ENCODE measurements around the gene RAB6B.

The RAB6B gene

DNA sequence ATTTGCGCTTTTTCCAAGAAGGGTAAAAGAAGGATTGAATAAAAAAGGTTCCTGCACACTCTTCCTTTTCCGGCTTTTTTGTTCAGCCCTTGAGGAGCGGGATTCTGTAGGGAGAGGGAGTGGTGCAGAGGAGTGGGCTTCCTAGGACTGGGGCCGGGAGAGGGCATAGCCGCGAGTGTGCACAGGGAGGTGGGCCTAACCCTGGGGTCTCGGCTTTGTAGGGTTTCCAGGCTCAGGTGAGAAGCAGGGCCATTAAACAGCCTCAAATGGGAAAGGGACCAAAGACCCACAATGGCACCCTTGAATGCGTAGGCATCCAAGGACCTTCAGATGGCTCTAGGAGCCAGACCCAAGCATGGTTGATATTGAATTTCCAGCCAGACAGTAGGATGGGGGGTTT lies 35.4 kb upstream of the RAB6B start:
- no peak for DNase-seq

DNA sequence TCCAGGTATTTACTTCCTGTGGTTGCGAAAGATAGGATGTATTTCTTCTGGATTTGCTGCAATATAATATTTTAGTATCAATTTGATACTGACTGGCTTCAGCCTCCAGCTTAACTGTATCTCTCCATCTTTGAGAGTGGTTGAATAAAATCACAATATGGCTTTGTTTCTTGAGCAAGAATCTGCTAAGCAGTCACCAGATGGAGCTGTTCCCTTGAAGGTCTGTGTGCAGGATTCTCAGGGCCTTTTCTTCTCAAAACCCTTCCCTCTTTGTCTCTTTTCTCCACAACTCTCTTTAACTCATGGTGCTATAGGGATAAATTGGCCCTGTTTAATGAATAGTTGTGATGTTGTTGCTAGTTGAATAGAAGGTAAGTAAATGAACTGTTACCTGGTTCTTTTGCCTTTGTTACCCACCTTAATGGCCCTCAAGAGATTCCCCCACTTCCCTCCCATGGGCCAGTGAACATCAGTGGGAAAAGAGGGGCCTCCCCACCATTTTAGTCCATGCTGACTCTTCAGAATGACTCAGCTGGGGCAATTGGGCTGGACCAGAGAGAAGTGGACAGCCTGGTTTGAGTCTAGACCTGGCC lies 34.8 kb upstream of the RAB6B start:
- DNase-seq = peak in 6 of 58 donors; percentile 9 to 28 (median 26)

DNA sequence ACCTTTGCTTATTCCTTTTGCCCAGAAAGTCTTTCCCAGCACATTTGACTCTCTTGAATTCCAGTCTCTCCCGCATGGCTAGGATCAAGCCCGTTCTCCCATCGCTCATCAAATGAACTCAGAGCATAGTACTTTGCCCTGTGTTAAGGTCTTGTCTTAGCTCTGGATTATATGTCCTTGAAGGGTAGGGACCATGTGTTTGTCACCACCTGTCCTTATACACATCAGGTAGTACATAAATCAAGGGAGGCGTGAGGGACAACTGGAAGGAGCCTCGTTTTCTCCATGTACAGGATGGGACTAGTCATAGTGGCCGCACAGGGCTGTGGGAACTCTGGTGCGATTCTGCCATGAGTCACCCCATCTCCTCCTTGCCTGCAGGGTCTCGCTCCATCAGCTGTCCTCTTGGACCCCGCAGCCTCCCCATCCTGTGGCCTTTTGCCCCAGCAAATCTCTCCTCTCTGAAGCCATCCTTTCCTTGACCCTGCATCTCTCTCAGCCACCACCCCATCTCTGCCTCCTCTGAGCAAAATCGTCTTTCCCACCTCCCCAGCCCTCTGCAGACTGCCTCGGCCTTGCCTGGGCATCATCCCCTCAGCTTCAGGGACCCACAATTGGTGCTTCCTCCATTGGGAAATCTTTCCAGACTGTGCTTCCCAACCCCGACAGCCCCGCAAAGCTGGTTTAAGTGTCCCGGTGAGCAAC lies 33.4 kb upstream of the RAB6B start:
- DNase-seq = no peak

DNA sequence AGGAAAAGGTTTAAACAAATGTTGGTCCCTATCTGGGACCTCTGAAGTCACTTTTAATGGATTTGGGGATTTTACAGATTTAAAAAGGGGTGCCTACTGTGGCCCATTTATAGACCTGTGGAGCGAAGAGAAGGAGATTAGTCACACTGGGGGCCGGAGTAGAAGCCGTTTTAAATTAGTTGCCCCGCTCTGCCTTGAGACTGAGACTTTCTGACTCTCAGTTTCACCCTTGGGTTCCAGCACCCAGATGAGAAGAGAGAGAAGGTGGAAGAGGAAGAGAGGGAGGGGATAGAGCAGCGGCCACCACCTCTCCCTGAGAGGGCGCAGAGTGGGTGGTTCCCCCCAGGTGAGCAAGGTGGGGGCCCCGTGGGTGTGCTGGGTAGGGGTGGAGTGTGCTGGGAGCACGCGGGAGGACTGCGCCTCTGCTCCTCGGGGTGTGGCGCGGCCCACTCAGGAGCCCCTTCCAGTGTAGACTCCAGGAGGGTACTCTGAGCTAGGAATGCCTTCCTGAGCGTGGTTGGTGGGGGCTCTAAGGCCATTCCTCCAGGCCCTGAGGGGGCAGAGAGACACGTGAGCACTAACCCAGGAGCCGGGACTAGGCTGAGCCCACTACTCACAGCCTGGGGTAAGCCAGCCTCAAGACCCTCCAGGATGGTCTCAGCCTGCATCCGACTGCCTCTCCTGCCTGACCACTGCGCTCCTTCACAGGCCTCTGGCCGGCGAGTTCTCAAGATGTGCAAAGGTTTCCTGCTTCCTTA lies 32.6 kb upstream of the RAB6B start:
- DNase-seq = no peak

DNA sequence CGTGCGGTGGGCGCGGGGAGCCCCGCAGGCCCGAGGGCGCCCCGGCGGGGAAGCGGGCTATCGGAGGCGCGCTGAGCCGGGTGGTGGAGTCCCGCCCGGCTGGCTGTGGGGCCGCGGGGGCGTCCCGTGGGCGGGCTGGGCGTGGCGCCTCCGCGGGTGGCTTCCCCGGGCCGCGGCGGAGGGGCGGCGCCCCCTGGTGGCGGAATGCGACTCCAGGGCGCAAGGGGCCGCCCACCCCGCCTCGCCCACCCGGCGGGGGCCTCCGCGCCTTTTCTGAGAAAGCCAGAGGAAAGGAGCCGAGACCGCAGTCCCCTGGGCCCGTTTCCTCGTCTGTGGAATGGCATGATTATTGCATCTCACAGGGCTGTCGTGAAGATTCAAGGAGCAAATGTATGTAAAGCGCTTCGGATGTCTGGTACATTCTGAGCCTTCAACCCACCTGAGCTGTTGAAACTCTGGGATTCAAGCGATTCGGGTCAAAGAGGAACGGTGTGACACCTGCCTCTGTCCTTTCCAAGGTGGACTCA lies 31.9 kb upstream of the RAB6B start:
- peak in 18 of 58 donors; percentile 13 to 65 (median 33) for DNase-seq

DNA sequence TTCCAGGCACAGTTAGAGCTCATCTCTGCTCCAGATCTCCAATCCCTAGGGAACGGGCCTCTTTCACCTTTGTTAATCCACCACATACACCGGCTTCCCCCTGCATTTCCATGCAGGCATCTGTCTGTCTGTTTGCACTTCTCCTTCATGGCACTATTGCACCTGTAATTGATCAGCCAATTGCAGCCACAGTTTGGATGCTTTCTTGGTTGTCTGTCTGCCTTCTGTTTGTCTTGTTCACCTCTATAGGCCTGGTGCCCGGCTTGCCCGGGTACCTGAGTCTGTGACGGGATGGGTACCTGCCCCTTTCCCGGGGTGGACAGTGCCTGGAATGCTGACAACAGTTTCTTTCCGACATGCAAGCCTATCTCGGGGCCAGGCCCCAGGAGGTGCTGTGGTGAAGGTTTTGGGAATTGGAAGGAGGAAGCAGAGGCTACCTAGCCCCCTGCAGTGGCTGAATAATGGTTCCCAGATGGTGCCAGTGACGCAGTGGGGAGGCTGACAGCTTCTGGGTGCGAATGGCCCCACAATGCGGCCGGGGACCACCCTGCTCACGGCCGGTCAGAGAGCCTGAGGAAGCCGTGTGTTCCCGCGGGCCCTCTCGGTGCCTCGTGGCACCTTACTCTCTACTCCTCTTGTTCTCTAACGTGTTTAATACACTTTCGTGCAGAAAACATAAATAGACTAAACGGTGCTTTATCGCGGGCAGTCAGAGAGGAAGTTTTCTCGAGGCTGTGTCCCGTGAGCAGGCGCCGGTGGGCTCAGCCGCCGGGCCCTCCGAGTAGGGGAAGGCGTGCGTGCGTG lies 31.3 kb upstream of the RAB6B start:
- DNase-seq = peak in 1 of 58 donors; percentile 15

DNA sequence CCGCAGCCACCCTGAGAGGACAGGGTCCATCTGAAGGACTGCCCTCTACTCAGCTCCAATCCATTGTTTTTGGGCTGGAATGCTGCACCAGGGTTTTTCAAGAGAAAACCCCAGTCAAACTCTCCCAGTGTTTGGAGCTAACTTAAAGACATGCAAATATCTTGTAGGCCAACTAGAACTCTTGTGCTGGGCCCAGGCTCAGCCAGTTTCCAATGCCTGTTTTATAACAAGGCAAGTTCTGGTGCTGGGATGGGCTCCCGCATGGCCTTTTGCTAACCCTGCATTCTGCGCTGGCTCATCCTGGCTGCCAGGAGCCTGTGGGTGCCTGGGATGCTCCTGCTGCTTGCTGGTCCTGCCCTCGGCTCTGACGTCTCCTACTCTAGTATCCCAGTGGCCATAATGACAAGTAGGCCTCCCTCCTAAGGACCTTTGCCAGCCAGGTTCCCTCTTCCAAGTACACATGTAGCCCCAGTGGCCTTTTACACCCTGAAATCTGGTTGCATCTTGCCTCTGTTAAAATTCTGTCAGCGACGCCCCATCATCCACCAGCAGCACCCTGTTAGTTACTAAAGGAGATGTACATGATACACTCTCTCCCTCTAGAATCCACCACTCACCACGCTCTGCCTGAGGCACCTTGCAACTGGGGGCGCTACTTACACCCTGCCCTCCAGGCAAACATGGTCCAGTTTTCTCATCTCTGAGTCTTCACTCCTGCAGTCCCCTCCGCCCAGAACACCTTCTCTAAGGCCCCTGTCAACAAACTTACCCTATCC lies 30.5 kb upstream of the RAB6B start:
- no peak for DNase-seq

DNA sequence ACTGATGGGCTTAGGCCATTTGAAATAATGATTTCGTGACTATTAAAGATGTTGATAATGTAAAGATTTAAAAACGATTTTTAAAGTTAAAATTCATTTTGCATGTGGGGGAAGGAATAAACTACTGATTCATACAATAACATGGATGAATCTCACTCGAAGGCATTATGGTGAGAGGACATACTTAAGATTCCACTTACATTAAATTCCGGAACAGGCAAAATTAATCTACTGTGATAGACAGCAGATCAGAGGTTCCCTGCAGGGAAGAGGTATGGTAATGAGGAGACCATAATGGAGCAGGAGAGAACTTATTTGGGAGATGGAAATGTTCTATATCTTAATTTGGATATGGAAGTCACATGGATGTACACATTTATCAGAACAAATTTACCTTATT lies 28.4 kb upstream of the RAB6B start:
- no peak for DNase-seq

DNA sequence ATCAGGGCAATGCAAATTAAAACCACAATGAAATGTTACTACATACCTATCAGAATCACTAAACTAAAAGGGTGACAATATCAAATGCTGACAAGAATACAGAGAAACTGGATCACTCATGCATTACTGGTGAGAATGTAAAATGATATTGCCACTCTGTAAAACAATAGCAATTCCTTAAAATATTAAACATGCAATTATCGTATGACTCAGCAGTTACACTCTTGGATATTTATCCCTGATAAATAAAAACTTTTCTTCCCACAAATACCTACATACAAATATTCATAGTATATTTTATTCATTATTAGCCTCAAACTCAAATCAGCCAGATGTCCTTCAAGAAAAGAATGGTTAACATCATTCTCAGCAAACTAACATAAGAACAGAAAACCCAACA lies 25.9 kb upstream of the RAB6B start:
- no peak for DNase-seq

DNA sequence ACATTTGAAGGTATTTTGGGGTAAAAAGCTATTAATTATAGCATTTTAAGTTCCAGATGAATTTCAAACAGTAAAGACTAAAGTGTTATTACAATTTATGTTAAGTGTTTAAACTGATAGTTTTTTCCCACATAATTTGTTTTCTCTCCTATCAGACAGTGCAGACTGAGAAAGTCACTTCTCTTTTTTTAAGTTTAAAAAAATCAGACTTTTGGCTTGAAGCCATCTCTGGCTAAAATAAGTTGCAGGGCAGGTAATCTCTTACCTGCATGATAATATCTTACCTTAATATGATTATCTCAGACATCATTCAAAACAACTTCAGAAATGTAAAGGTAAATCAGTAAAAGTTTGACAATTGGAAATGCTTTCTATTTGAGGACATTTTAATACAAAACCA lies 21.5 kb upstream of the RAB6B start:
- no peak for DNase-seq

DNA sequence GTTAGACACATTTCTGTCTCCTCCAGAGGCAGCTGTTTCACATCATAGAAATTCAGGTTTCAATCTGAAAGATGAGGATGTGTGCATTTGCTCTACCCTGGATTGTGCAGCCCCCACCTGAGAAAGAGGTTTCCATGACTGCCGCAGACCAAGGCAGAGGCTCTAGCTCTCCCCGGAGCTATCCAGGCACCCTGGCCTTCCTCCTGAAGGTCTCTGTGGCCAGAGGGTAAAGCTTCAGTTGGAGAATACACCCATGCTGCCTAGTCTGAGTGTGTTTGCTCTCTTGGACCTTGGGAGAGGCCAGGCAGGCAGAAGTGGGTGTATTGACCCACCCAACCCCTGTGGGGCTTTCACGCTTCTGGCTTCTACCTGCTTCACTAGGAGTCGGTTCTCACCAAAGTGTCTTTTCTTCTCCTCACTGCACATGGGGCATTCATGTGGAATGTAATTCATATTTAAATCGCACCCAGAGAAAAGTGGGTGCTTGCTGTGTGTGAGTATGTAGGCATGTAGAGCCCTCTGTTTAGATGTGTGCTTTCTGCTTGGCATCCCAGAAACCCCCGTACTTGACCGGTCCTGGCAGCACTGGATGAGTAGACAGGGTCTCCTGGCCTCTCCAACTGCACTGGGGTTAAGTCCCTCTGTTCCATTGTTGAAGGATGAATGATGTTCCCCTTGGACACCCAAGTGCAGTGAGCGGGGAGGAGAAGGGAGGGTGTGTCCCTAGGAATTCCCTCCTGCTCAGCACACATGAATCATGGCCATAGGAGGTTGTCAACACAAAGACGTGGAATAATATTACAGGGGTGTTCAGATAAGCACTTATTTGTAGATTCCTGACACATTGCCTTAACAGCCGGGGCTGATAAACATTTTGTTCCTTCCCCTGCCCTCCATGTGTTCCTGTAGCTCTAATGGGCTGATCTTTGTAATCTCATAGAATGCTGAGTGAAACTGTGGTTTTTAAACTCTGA lies 20.3 kb upstream of the RAB6B start:
- no peak for DNase-seq

DNA sequence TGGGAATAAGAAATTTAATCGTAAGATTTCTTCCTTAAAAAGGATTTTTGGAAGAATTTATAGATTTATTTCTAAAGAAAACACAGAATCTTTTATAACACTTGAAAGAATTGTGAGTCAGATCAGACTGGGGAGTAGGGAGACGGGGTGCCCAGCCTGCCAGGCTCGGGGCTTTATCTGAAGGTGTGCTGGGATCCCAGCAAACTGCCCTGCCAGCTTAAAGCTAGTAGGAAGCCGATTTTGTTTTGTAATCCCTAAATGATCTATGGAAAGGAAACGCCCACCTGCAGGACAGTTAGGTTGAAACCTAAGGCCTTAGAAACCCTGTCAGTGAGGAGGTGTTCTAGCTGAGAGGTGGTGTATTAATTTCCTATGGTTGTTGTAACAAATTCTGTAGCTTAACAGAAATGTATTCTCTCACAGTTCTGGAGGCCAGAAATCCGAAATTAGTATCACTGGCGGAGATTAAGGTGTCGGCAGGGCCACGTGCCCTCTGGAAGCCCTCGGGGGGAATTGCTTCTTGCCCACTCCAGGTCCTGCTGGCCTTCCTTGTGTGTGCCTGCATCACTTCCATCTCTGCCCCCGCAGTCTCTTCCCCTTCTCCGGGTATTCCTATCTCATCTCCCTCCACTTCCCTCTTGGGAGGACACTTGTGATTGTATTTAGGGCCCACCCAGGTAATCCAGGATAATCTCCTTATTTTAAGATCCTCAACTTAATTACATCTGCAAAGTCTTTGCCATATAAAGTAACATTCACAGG lies 19.3 kb upstream of the RAB6B start:
- DNase-seq = no peak

DNA sequence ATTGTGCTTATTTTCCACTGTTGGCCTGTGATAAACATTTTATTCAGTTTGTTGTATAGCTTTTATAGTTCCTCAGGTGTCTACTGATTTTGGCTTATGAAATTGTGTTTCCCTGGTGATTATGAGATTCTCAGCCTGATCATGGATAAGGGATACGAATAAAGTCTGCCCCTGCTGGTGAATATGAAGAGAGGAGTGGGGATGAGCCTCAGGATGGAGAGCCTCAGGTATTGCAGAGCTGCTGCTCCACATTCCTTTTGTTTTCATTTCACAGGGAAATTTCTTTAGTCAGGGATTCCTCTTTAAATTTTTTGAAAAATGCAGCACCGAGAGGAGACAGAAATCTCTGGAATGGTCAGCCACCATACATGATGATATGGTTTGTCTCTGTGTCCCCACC lies 14.7 kb upstream of the RAB6B start:
- DNase-seq = no peak

DNA sequence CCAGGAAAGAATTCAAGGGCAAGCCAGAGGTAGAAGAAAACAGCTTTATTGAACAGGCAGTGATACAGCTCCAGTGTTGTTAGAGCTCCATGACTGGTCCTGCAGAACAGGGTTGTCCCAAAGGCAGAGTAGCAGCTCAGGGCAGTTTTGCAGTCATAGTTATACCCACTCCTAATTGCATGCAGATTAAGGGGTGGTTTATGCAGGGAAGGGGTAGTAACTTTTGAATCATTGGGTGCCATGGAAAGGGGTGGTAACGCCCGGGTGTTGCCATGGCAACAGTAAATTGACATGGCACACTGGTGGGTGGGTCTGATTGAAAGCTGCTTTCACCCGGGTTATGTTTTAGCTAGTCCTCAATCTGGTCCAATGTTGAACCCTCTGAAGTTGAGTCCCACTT lies 9.7 kb upstream of the RAB6B start:
- no peak for DNase-seq

DNA sequence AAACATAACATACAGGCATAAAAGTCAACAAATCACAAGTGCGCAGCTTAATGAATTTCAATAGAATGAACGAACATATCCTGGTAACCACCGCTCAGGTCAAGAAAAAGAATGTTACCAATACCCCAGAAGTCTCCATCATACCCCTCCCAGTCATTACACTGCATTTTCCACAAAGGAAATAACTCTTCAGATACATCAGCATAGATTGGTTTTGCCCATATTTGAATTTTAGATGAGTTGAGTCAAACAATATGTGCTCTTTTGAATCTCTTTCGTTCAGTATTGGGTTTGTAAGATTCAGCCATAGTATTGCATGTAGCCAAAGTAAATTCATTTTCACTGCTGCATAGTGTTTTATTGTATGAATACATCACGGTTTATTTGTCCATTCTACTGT lies 6.2 kb upstream of the RAB6B start:
- DNase-seq = no peak

DNA sequence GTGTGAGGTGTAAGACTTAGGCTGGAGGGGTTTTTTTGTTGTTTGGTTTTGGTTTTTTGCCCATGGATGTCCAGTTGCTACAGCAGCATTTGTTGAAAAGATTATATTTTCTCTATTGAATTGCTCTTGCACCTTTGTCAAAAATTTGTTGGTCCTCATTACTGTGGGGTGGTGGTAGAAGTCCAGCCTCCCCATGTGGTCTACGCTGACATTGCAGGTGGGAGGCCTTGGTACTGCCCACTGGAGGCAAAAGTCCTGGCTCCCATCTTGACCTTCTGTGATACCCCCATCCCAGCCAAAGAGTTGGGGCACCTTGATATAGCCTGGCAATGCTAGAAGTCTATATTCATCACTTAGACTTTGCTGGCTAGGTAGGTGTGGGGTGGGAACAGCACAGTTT lies 5.4 kb upstream of the RAB6B start:
- DNase-seq = no peak

DNA sequence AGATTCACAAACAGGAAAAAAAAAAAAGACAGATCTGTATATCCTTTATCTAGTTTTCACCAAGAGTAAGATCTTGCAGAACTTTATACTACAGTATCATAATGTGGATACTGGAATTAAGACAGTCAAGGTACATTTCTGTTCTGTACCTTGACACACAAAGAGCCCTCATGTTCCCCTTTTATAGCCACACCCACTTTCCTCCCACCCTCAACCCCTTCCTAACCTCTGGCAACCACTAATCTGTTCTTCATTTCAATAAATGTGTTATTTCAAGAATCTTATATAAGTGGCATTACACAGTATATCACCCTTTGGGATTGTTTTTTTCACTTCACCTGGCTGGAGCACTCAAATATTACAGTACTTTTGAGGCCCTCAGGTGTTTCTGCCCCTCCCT lies 3.6 kb upstream of the RAB6B start:
- no peak for DNase-seq

DNA sequence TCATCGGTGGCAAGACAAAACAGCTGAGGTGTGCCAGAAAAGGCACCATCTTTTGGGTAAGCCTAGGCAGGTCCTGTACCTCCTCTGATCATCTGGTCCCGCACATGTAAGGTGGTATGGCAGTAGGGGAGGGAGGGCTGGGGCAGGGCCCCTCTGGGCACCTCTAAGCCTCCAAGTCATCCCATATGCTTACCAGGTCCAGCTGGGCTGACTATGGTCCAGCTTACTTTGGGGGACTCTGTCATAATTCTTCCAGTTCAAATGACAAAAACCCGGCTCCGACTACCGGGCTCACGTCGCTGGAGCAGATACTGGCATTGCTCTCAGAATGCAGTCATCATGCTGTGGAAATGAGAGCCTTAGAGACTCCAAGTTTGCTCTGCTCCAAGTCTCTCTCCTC lies 1.9 kb upstream of the RAB6B start:
- DNase-seq = no peak

Measured in anterior cingulate cortex (tissue), 58 donors.